C4-2B (cell line): ENCODE data around the gene AK8.

ENCODE experiments used
- H3K27ac ChIP-seq: fragments of 450-650 bp; 2 replicates; pipeline ENCODE4 v1.5.1; 2017
- ZFX ChIP-seq: fragments of 450-650 bp; IDR thresholded peaks from 2 replicates; pipeline ENCODE4 v1.6.1; 2017
- TF ChIP-seq, protein P1 (sequence below): fragments of 450-650 bp; conservative IDR thresholded peaks from 2 replicates; pipeline ENCODE4 v1.5.1; 2017; ENCODE audit warnings: mild to moderate bottlenecking

AK8 gene

DNA sequence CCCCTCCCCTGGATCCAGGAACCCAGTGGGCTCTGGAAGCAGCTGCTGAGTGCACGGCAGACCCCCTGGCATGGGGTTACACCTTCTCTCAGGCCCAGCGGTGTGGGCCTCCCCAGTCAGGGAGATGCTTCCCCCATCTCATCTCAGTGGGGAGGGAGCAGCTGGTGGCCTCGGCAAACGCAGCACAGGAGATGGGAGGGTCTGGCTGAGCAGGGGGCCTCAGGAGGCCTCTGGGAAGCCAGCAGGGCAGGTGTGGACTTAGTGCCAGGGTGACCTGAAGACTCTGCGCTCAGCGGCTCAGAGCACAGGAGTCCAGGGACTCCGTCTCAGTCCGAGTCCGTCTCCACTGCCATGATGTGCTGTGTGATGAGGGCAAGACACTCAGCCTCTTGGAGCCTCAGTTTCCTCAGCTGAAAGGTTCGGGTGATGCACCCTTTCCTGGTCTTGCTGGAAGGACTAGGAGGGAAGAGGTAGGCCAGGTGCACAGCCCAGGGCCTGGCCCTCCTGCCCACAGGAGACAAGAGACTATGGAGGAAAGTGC, 107.2 kb downstream of the AK8 start:
- TF ChIP-seq ZFX: no peak
- TF ChIP-seq, protein P1, sequence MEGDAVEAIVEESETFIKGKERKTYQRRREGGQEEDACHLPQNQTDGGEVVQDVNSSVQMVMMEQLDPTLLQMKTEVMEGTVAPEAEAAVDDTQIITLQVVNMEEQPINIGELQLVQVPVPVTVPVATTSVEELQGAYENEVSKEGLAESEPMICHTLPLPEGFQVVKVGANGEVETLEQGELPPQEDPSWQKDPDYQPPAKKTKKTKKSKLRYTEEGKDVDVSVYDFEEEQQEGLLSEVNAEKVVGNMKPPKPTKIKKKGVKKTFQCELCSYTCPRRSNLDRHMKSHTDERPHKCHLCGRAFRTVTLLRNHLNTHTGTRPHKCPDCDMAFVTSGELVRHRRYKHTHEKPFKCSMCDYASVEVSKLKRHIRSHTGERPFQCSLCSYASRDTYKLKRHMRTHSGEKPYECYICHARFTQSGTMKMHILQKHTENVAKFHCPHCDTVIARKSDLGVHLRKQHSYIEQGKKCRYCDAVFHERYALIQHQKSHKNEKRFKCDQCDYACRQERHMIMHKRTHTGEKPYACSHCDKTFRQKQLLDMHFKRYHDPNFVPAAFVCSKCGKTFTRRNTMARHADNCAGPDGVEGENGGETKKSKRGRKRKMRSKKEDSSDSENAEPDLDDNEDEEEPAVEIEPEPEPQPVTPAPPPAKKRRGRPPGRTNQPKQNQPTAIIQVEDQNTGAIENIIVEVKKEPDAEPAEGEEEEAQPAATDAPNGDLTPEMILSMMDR: no peak
- H3K27ac ChIP-seq: no peak overlapping the region

DNA sequence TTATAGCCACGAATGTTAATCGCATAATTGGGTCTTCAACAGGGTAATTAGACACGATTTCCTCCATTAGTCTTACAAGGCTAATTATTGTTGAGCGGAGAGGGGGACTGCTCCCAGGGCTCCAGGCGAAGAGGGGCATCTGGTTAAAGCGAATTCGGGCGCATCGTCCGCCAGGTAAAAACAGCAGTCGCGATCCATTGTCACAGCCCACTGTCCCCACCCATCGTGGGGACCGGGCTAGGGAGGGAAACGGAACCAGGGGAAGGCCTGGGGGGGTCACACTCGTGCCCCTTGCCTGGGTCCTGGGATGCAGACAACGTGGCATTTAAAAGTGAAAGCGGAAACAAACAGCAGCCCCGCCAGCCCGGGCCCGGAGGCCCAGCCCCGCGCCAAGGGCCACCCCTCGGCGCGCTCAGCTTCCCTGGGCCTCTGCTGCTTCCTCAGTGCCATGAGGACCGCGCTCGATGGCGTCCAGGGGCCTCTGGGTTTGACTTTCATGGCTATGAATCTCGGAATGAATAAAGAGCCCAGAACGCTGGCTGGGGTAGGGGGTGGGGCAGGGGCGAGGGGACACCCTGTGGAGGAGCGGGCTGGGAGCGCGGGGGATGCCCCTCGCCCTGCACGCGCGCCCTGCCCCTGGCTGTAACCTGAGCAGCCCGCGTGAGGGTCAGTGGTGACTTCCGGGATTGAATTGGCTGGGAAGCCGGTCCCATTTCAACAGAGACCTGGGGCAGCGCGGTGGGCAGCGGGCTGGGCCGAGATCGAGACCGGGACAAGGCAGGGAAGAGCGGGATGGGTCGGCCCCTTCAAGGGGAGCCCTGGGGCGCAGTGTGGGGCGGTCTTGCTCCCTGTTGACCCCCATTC, 107.9 kb downstream of the AK8 start:
- TF ChIP-seq ZFX: no peak
- TF ChIP-seq, protein P1: no peak
- H3K27ac ChIP-seq: no peak overlapping the region

DNA sequence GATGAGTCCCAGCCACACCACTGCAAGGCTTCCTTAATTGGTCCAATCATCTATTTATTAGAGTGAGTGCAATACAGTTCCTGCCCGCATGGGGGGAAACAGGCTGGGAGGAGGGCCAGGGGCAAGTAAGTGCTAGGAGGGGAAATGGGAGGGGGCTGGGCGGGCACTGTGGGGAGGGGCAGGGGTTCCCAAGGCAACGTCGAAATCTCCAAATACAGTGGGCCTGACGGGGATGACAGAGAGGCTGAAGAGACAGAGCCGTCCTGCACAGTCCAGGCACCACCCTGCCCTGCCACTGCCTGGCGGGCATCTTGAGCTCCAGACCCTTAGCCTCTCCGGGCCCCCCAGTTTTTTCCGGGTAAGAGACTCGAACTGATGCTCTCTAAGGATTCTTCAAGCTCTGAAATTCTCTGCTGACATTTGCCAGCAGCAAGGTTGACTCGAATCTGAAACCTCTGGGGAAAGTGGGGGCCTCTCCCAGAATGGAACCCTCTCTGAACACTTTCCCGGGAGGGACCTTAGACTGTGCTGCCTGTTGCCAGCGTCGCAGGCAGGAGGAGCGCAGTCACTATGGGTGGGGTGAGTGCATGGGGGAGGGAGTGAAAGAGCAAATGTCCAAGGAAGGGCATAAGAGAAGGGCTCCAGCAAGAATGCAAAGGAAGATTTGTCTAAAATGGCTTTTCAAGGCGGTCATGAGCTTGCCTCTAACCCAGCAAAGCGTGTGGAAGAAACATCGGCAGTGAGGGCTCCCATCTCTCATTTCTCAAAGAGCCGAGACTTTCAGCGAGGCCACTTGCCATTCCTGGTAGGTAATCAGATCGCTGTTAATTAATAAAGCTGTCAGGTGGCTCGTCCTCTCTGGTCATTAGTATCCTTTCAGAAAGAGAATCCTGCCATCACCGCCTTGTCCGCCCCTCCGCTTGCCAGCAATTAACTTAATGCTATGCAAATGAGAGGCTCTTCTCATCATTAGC, 108.9 kb downstream of the AK8 start:
- H3K27ac ChIP-seq: no peak overlapping the region
- no peak for TF ChIP-seq ZFX
- TF ChIP-seq, protein P1: no peak; the same call in 1 of the 2 replicates

DNA sequence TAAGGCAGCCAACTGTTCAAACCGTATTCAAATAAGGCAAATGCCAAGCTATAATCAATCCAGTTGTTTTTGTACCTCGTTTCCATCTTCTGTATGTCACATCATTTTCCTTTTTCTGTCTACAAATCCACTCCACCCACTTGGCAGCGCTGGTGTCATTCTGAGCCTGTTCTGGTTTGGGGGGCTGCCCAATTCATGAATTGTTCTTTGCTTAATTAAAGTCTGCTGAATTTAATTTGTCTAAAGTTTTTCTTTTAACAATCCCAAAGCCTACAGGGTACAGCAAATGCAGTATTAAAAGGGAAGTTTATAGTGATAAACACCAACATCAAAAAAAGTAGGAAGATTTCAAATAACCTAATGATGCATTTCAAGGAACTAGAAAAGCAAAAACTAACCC, 114.5 kb downstream of the AK8 start:
- TF ChIP-seq ZFX: no peak
- TF ChIP-seq, protein P1: no peak
- H3K27ac ChIP-seq: no peak overlapping the region

DNA sequence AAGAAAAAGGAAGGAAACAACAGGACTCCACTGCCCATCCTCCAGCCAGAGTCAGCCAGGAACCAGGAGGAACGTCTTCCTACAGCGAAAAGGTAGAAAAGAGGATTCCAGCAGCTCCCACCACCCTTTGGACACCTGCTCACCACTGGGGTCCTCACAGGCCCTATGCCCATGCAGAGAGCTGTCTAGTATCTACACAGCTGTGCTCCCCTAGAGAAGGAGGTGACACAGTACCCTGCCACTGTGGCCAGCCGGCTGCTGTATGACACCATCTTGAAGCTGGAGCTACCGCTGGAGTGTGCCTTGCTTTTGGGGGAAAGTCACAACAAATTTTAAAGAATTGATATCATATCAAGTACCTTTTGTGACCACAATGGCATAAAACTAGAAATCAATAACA, 115.2 kb downstream of the AK8 start:
- TF ChIP-seq, protein P1: no peak
- TF ChIP-seq ZFX: no peak
- H3K27ac ChIP-seq: no peak overlapping the region

DNA sequence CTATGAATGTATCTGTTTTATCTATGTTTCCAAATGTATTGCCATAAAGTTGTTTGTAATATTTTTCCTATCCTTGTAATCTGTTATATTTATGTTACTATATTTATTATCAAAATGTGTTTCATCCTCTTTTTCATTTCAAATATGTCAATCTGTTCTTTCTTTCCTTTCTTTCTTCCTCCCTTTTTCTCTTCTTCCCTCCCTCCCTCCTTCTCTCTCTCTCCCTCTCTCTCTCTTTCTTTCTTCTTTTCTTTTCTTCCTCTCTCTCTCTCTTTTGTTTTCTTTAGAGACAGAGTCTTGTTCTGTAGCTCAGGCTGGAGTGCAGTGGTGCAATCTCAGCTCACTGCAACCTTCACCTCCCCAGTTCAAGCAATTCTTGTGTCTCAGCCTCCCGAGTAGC, 116.5 kb downstream of the AK8 start:
- no peak for TF ChIP-seq ZFX
- TF ChIP-seq, protein P1: no peak
- H3K27ac ChIP-seq: no peak overlapping the region
